ENCODE data around the gene CACFD1.

- TF ChIP-seq CTCF (IDR thresholded peaks at IDR 0.05; ENCODE audit: low read depth, low read length, poor library complexity, severe bottlenecking): no peak
- TF ChIP-seq EZH2phosphoT487 (IDR thresholded peaks at IDR 0.05; ENCODE audit: borderline replicate concordance, low read length): no peak
Observed at GRCh38 chr9:133459476-133460404, at the start of gene CACFD1.

Data from DOHH2 (cell line).